H1 (cell line): ENCODE data around the gene ALG10. TPM values are rescaled to one million over a fixed set of nuclear protein-coding genes. Genes with fewer than 3 reads are reported as not detected.
"Not testable (repeated sequence)": the region's sequence is repeated elsewhere in the genome, so short reads cannot be mapped to it uniquely, and the experiment has no call there.

Source experiments
- CTCF ChIA-PET: fragments of 300-600 bp; sonication (Branson Sonifier 250); formaldehyde crosslinking; loops from one replicate; lab custom pipeline; 2021; ENCODE audit not compliant: partially characterized antibody; lab: Charles Lee
- POLR2A ChIA-PET: fragments of 300-600 bp; sonication (Branson Sonifier 250); formaldehyde crosslinking; loops from one replicate; lab custom pipeline; 2021; ENCODE audit warnings: inconsistent platforms; ENCODE audit not compliant: partially characterized antibody; lab: Charles Lee
- DNase-seq, 2 experiments: peaks; one replicate each; pipeline versions ENCODE4 v3.0.0 to v3.0.0-alpha.2; 2010 to 2022; ENCODE audit warnings: low spot score in 2 of 2, low read depth in 1 of 2, mixed read lengths in 1 of 2
- FAIRE-seq: peaks from 2 replicates; lab custom pipeline; 2011; peaks lifted over from hg19 to GRCh38; lab: Jason Lieb, UNC
- H2AFZ ChIP-seq: 2 replicates; pipeline ENCODE4 v1.8.1; 2012; ENCODE audit warnings: low read length, inconsistent platforms
- H2AK5ac ChIP-seq: 2 replicates; pipeline ENCODE4 v1.6.1; 2013; ENCODE audit warnings: low read depth, low read length
- H2BK120ac ChIP-seq: replicated peaks from 2 replicates; pipeline ENCODE3; 2013; ENCODE audit warnings: low read depth, low read length, inconsistent platforms
- H2BK12ac ChIP-seq: 2 replicates; pipeline ENCODE4 v1.6.1; 2013; ENCODE audit warnings: low read depth, low read length
- H2BK15ac ChIP-seq: 2 replicates; pipeline ENCODE4 v1.6.1; 2013; ENCODE audit warnings: low read length
- H2BK20ac ChIP-seq: 2 replicates; pipeline ENCODE4 v1.6.1; 2013; ENCODE audit warnings: low read length
- H2BK5ac ChIP-seq: 2 replicates; pipeline ENCODE4 v1.6.1; 2013; ENCODE audit warnings: low read depth, low read length
- H3K14ac ChIP-seq: 2 replicates; pipeline ENCODE4 v1.6.1; 2013; ENCODE audit warnings: inconsistent platforms; ENCODE audit not compliant: insufficient read length
- H3K18ac ChIP-seq: 2 replicates; pipeline ENCODE4 v1.6.1; 2013; ENCODE audit warnings: low read length; ENCODE audit errors: extremely low read depth
- H3K23ac ChIP-seq: 2 replicates; pipeline ENCODE4 v1.6.1; 2013; ENCODE audit warnings: inconsistent platforms; ENCODE audit not compliant: insufficient read length
- H3K23me2 ChIP-seq: 2 replicates; pipeline ENCODE4 v1.6.1; 2013; ENCODE audit warnings: low read depth, low read length
- H3K27ac ChIP-seq: 2 replicates; pipeline ENCODE4 v1.6.1; 2011; ENCODE audit warnings: low read depth, low read length, inconsistent platforms
- H3K27me3 ChIP-seq, 4 experiments: replicated peaks in 1 of 4; 1 replicate in 1 of 4; 2 replicates in 3 of 4; pipeline versions ENCODE4 v1.6.1 to v1.8.1; 2011 to 2013; ENCODE audit warnings: low read length in 3 of 4, mild to moderate bottlenecking in 3 of 4, inconsistent platforms in 2 of 4, mixed read lengths in 2 of 4, moderate library complexity in 1 of 4; ENCODE audit not compliant: control insufficient read depth in 3 of 4, insufficient read depth in 3 of 4; ENCODE audit errors: extremely low read depth in 1 of 4
- H3K36me3 ChIP-seq, 4 experiments: 2 replicates each; pipeline versions ENCODE4 v1.6.1 to v1.8.1; 2011 to 2013; ENCODE audit warnings: mild to moderate bottlenecking in 4 of 4, low read length in 3 of 4, moderate library complexity in 2 of 4, control low read depth in 1 of 4, inconsistent platforms in 1 of 4; ENCODE audit not compliant: insufficient read depth in 4 of 4, control insufficient read depth in 2 of 4
- H3K4ac ChIP-seq: replicated peaks from 2 replicates; pipeline ENCODE3; 2013; ENCODE audit warnings: low read length, low read depth, mixed read lengths, inconsistent platforms; ENCODE audit not compliant: insufficient read length
- H3K4me1 ChIP-seq, 4 experiments: replicated peaks in 1 of 4; 1 replicate in 1 of 4; 2 replicates in 3 of 4; pipeline versions ENCODE4 v1.6.1 to v1.8.1; 2011 to 2013; ENCODE audit warnings: low read length in 3 of 4, inconsistent platforms in 2 of 4, mixed read lengths in 1 of 4; ENCODE audit not compliant: insufficient read depth in 4 of 4, control insufficient read depth in 3 of 4
- H3K4me2 ChIP-seq, 2 experiments: 2 replicates each; pipeline versions ENCODE4 v1.6.1 to v1.8.1; 2011 to 2013; ENCODE audit warnings: low read depth in 2 of 2, low read length in 2 of 2, control low read depth in 1 of 2, inconsistent platforms in 1 of 2, mild to moderate bottlenecking in 1 of 2; ENCODE audit not compliant: insufficient read depth in 1 of 2
- H3K4me3 ChIP-seq, 4 experiments: fragments of 200-600, 300-600 bp in 1 of 4; sonication (generic), shearing (Covaris generic), sonication (Bioruptor Twin) in 1 of 4; 2 replicates each; pipeline versions ENCODE4 v1.5.1 to v1.8.1; 2011 to 2016; ENCODE audit warnings: low read length in 4 of 4, low read depth in 3 of 4, control low read depth in 2 of 4, inconsistent platforms in 2 of 4, mild to moderate bottlenecking in 2 of 4, mixed read lengths in 1 of 4, moderate library complexity in 1 of 4; ENCODE audit not compliant: insufficient read depth in 2 of 4; ENCODE audit errors: extremely low read depth in 1 of 4
- H3K56ac ChIP-seq: replicated peaks from 2 replicates; pipeline ENCODE3; 2013; ENCODE audit warnings: low read depth, mild to moderate bottlenecking, mixed read lengths, low read length, inconsistent platforms; ENCODE audit not compliant: insufficient read length
- H3K79me1 ChIP-seq: 2 replicates; pipeline ENCODE4 v1.6.1; 2013; ENCODE audit warnings: low read depth, low read length, control low read depth
- H3K79me2 ChIP-seq, 2 experiments: 2 replicates each; pipeline versions ENCODE4 v1.6.1 to v1.8.1; 2012 to 2013; ENCODE audit warnings: low read length in 2 of 2, mild to moderate bottlenecking in 2 of 2, inconsistent platforms in 1 of 2; ENCODE audit not compliant: insufficient read depth in 2 of 2, control insufficient read depth in 1 of 2
- H3K9ac ChIP-seq, 4 experiments: replicated peaks in 1 of 4; 1 replicate in 1 of 4; 2 replicates in 3 of 4; pipeline versions ENCODE4 v1.6.1 to v1.8.1; 2011 to 2013; ENCODE audit warnings: low read depth in 3 of 4, low read length in 3 of 4, control low read depth in 2 of 4, mild to moderate bottlenecking in 2 of 4, moderate library complexity in 2 of 4, inconsistent platforms in 1 of 4; ENCODE audit errors: extremely low read depth in 1 of 4
- H3K9me3 ChIP-seq, 2 experiments: 2 replicates each; pipeline versions ENCODE4 v1.6.1 to v1.8.1; 2012 to 2013; ENCODE audit warnings: mild to moderate bottlenecking in 2 of 2, moderate library complexity in 2 of 2, control low read depth in 1 of 2, inconsistent platforms in 1 of 2, low read depth in 1 of 2, low read length in 1 of 2, mixed read lengths in 1 of 2; ENCODE audit not compliant: insufficient read depth in 2 of 2
- H4K20me1 ChIP-seq, 2 experiments: replicated peaks in 1 of 2; 2 replicates each; pipeline versions ENCODE3 to v1.8.1; 2011 to 2013; ENCODE audit warnings: inconsistent platforms in 2 of 2, low read length in 2 of 2, mild to moderate bottlenecking in 1 of 2; ENCODE audit not compliant: insufficient read depth in 2 of 2, control insufficient read depth in 1 of 2
- H4K5ac ChIP-seq: 2 replicates; pipeline ENCODE4 v1.6.1; 2013; ENCODE audit warnings: low read length, low read depth, mixed read lengths, inconsistent platforms; ENCODE audit not compliant: insufficient read length
- H4K8ac ChIP-seq: 2 replicates; pipeline ENCODE4 v1.8.0; 2013; ENCODE audit warnings: mild to moderate bottlenecking, moderate library complexity, low read length, inconsistent platforms; ENCODE audit not compliant: insufficient read depth; ENCODE audit errors: extremely low read depth
- H4K91ac ChIP-seq: replicated peaks from 2 replicates; pipeline ENCODE3; 2013; ENCODE audit warnings: low read length, mixed read lengths, inconsistent platforms; ENCODE audit not compliant: insufficient read length
- RAD21 ChIP-seq, 2 experiments: IDR thresholded peaks in 1 of 2; conservative IDR thresholded peaks in 1 of 2; 2 replicates each; pipeline ENCODE4 v1.6.1; 2011; ENCODE audit warnings: low read depth in 2 of 2, low read length in 2 of 2, improper control_type of control experiment in 1 of 2, inconsistent platforms in 1 of 2, mild to moderate bottlenecking in 1 of 2, moderate library complexity in 1 of 2
- WGBS, 2 experiments: shearing (Covaris generic) in 1 of 2; methylation state at CpG; one replicate each; pipeline versions ENCODE4 v1.1.6 to v1.1.7; 2013 to 2015; ENCODE audit warnings: low lambda C conversion rate in 2 of 2, mixed read lengths in 2 of 2, inconsistent platforms in 1 of 2, low coverage in 1 of 2, missing lambda C conversion rate in 1 of 2; ENCODE audit not compliant: insufficient replicate concordance in 2 of 2, insufficient coverage in 1 of 2, insufficient read length in 1 of 2; ENCODE audit errors: extremely low coverage in 1 of 2, missing lambda C conversion rate in 1 of 2; 5-methylcytosine and 5-hydroxymethylcytosine counted together
- polyA plus RNA-seq, 7 experiments: library from polyadenylated mRNA; depleted of rRNA in 3 of 7; stranded (reverse) in 5 of 7; unstranded in 2 of 7; fragments of >200 nt in 5 of 7; fragments of 200-250 nt in 2 of 7; gene quantifications; 1 replicate in 5 of 7; 2 replicates in 1 of 7; 4 replicates in 1 of 7; pipeline versions ENCODE4 v1.2.1 to v1.2.3, GENCODE V29; 2011 to 2013; ENCODE audit warnings: missing spikeins in 2 of 7, mixed read lengths in 2 of 7
- total RNA-seq: library from RNA; stranded (reverse); fragmentation: NEBNext Ultra II Directional; extraction: Animal tissue kit (Norgen Biotek cat#: 25700); gene quantifications from 2 replicates; pipeline ENCODE4 v1.2.1, GENCODE V29; 2021

Gene ALG10
- total and polyA plus RNA-seq, 2 of the 8 experiments (the other 6 are each of a cell fraction or from before 2014, with no cell fraction given), result 9.1 to 11.0 TPM

DNA sequence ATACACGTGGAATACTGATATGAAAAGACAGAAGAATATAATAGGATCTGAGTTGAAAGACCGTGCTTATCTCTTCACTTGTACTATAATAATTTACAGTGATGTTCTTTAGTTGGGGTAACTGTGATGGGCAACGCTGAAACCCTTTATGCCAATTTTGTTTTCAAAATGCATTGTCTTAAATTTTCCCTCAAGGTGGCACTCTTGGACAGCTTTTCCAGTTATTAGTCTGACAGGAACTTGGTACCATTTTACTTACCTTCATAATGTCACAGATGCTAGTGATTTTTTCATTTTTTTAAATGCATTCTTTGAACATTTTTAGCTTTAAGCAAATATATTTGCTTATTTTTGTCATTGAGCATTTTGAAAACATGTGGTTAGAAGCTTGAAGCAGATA lies 16.1 kb downstream of the ALG10 start:
- H2BK20ac ChIP-seq, H2AK5ac ChIP-seq, H3K4me3 ChIP-seq, H3K4ac ChIP-seq, H3K9ac ChIP-seq, H4K5ac ChIP-seq, H3K4me1 ChIP-seq, H3K56ac ChIP-seq, H4K8ac ChIP-seq, H3K18ac ChIP-seq, H2AFZ ChIP-seq, H3K4me2 ChIP-seq, H3K14ac ChIP-seq, H2BK15ac ChIP-seq, H3K27me3 ChIP-seq, H3K23ac ChIP-seq, H2BK120ac ChIP-seq, H3K9me3 ChIP-seq, POLR2A ChIA-PET, H2BK12ac ChIP-seq, H3K23me2 ChIP-seq, FAIRE-seq, H2BK5ac ChIP-seq, H3K79me2 ChIP-seq, H3K27ac ChIP-seq, H3K36me3 ChIP-seq, DNase-seq, H3K79me1 ChIP-seq, H4K91ac ChIP-seq, H4K20me1 ChIP-seq: not testable (repeated sequence)
- peak in 1 of 2 experiments; percentile 24; a peak in 2 of 4 replicates for TF ChIP-seq RAD21 (IDR thresholded peaks at IDR 0.05 in 1 of 2, conservative IDR thresholded peaks at IDR 0.05 in 1 of 2; ENCODE audit: low read depth in 2 of 2, low read length in 2 of 2)
- 93% methylated on average over 3 of the region's 3 CpGs; no CpG with 5 or more reads in 1 of the 2 experiments for WGBS, 2 experiments
- CTCF ChIA-PET, result interaction anchor here (0.8 kb wide), 1 partner anchor 84 kb away, joined by 3 read pairs; no protein-coding TSS in a partner anchor
